ENCODE results near the gene PIK3CD.
"Not testable (repeated sequence)": the region's sequence is repeated elsewhere in the genome, so short reads cannot be mapped to it uniquely, and the experiment has no call there.

Gene PIK3CD

DNA sequence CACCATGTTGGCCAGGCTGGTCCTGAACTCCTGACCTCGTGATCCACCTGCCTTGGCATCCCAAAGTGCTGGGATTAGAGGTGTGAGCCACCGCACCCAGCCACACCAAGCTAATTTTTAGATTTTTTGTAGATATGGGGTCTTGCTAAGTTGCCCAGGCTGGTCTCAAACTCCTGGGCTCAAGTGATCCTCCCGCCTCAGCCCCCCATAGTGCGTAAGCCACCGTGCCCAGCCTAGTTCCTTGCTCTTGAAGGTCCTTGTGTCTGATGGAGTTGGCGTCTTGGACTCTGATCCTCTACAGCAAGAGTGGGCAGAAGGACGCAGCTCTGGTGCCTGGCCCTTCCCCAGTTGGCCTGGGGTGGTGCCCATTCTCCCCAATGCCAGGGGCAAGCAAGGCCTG is 24.6 kb downstream of the PIK3CD start:
- DNase-seq, H3K27me3 Mint-ChIP-seq, H3K4me3 Mint-ChIP-seq, H3K9me3 Mint-ChIP-seq, CTCF ChIA-PET: not testable (repeated sequence)
- H3K4me1 Mint-ChIP-seq = peaks cover 59% of the 10 kb centered on the region
- peaks cover 61% of the 10 kb centered on the region for H3K36me3 Mint-ChIP-seq
- peak overlapping the region; percentile 49 for H3K27ac Mint-ChIP-seq

- H3K4me3 Mint-ChIP-seq = no peak overlapping the region
- no peak for DNase-seq
- H3K9me3 Mint-ChIP-seq = no peaks in the 10 kb centered on the region
- no peak overlapping the region for H3K27ac Mint-ChIP-seq
- CTCF ChIA-PET = interaction anchor here (1.1 kb wide), 1 partner anchor 11 kb away, joined by 3 read pairs; no protein-coding TSS in a partner anchor
- H3K4me1 Mint-ChIP-seq = peaks cover 61% of the 10 kb centered on the region
- H3K36me3 Mint-ChIP-seq = peaks cover 61% of the 10 kb centered on the region
- no peaks in the 10 kb centered on the region for H3K27me3 Mint-ChIP-seq
Observed at GRCh38 chr1:9676815-9677393, 25.4 kb downstream of the PIK3CD start.

GRCh38 chr1:9680091-9680490 is 28.6 kb downstream of the PIK3CD start:
- peaks cover 63% of the 10 kb centered on the region for H3K4me1 Mint-ChIP-seq
- H3K27ac Mint-ChIP-seq = no peak overlapping the region
- H3K9me3 Mint-ChIP-seq = no peaks in the 10 kb centered on the region
- peaks cover 44% of the 10 kb centered on the region for H3K36me3 Mint-ChIP-seq
- no peaks in the 10 kb centered on the region for H3K27me3 Mint-ChIP-seq
- DNase-seq = no peak
- no peak overlapping the region for H3K4me3 Mint-ChIP-seq
- CTCF ChIA-PET = interaction anchor here (1.5 kb wide), 1 partner anchor 53 kb away, joined by 5 read pairs; no protein-coding TSS in a partner anchor

GRCh38 chr1:9680828-9681227 is 29.3 kb downstream of the PIK3CD start:
- Mint-ChIP-seq H3K4me1 (peaks cover 64% of the 10 kb centered on the region), H3K4me3 (no peak overlapping the region)

GRCh38 chr1:9684801-9685200 is 33.3 kb downstream of the PIK3CD start:
- peaks cover 70% of the 10 kb centered on the region for H3K4me1 Mint-ChIP-seq
- H3K9me3 Mint-ChIP-seq = no peaks in the 10 kb centered on the region
- CTCF ChIA-PET = interaction anchor here (1.3 kb wide), 1 partner anchor 58 kb away, joined by 3 read pairs; no protein-coding TSS in a partner anchor
- H3K36me3 Mint-ChIP-seq = peaks cover 27% of the 10 kb centered on the region
- DNase-seq = no peak
- H3K27me3 Mint-ChIP-seq = no peaks in the 10 kb centered on the region
- H3K27ac Mint-ChIP-seq = peak overlapping the region; percentile 11
- H3K4me3 Mint-ChIP-seq = no peak overlapping the region

More at GRCh38 chr1:9680828-9681227, 29.3 kb downstream of the PIK3CD start:
- Mint-ChIP-seq H3K9me3 (no peaks in the 10 kb centered on the region), H3K36me3 (peaks cover 44% of the 10 kb centered on the region), H3K27me3 (no peaks in the 10 kb centered on the region), H3K27ac (peak overlapping the region; percentile 8)
- no peak for DNase-seq
- CTCF ChIA-PET = no interaction called here

DNA sequence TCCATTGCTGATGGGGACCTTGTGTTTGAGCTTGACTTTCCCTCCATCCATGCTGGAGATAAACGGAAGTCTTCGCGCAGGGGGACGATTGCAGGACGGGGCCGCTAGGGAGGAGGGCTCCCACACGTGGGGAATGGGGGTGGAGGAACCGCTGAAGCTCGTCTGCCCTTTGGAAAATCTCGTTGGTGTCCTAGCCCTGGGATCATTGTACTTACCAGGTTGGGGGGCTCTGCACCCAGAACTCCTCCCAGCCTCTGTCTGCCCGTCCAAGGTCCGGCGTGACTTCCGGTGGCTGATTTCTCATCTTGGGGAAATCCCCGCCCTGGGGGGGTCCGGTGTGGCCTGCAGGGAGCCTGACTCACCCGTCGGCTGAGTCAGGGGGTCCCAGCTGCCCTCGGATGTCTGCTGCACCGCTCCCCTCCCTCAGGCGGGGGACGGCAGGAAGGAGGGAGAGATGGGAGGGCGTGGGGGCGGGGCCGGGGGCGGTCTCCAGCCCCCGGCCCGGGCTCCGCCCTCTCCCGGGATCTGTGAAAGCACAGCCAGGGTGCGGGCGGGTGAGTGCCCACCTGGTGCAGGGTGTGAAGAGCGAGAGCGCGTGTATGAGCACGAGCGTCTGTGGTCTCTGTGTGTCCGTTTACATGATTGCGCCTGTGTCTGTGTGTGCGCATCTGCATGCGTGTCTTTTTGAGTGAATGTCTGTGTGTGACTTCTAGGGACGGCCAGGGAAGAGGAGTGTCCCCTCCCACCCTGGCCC is 35.8 kb downstream of the PIK3CD start:
- Mint-ChIP-seq H3K27me3 (no peaks in the 10 kb centered on the region), H3K9me3 (no peaks in the 10 kb centered on the region), H3K27ac (peak overlapping the region; percentile 76), H3K4me3 (peak overlapping the region; percentile 72), H3K36me3 (peaks cover 34% of the 10 kb centered on the region), H3K4me1 (peaks cover 79% of the 10 kb centered on the region)
- CTCF ChIA-PET = interaction anchor here (1.3 to 1.5 kb wide), 2 partner anchors 60 to 61 kb away, joined by 4 to 9 read pairs; no protein-coding TSS in a partner anchor
- DNase-seq = peak; percentile 73

DNA sequence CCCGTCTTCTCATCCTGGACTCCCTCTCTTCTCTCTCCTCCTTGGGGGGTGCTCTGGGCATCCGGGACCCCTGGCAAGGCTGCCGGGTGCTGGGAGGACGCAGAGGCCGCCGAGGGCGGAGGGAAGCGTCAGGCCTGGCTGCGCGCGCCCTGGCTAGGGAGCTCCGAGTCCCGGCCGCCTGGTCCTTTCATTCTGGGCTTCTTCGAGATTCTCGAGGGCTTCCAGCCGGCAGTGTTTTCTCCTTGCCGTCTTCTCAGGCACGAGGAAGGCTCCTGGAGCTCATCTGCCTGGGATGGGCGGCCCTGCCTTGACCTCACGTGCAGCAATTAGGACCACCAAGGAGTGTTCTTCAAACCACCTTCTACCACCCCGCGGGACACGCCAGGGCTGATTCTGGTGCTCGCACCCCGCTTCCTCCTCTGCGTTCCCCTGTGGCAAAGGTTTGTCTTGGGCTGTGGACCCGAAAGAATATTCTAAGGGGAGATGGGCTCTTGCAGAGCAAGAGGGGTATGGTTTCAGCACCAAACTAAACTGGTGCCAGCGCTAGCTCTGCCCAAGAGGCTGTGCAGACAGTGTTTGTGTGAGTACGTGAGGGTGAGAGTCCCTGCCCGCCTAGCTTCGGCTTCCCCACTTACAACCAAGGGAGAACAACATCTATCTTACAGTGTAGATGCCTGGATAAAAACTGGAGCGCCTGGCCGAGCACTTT is 36.5 kb downstream of the PIK3CD start:
- DNase-seq = peak; percentile 38
- peak overlapping the region; percentile 62 for H3K27ac Mint-ChIP-seq
- peaks cover 80% of the 10 kb centered on the region for H3K4me1 Mint-ChIP-seq
- H3K27me3 Mint-ChIP-seq = no peaks in the 10 kb centered on the region
- H3K36me3 Mint-ChIP-seq = peaks cover 38% of the 10 kb centered on the region
- peak overlapping the region; percentile 72 for H3K4me3 Mint-ChIP-seq
- CTCF ChIA-PET = interaction anchor here (1.5 kb wide), 1 partner anchor 61 kb away, joined by 9 read pairs; no protein-coding TSS in a partner anchor
- H3K9me3 Mint-ChIP-seq = no peaks in the 10 kb centered on the region

DNA sequence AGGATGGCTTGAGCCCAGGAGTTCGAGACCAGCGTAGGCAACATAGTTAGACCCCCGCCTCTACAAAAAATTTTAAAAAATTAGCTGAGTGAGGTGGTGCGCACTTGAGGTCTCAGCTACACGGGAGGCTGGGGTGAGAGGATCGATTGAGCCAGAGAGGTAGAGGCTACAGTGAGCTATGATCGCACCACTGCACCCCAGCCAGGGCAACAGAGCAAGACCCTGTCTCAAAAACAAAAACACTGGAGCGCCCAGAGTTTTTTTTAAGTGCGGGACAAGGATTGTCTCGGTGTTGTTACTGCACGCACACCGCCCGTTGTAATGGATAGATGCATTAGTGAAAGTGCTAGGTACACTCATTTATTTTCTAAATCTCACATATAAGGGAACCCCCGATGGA is 37.1 kb downstream of the PIK3CD start:
- H3K9me3 Mint-ChIP-seq = no peaks in the 10 kb centered on the region
- no peak for DNase-seq
- H3K4me1 Mint-ChIP-seq = peaks cover 76% of the 10 kb centered on the region
- peaks cover 36% of the 10 kb centered on the region for H3K36me3 Mint-ChIP-seq
- H3K4me3 Mint-ChIP-seq = peak overlapping the region; percentile 72
- CTCF ChIA-PET = interaction anchor here (1.5 kb wide), 1 partner anchor 61 kb away, joined by 9 read pairs; no protein-coding TSS in a partner anchor
- H3K27me3 Mint-ChIP-seq = no peaks in the 10 kb centered on the region
- H3K27ac Mint-ChIP-seq = peak overlapping the region; percentile 62

DNA sequence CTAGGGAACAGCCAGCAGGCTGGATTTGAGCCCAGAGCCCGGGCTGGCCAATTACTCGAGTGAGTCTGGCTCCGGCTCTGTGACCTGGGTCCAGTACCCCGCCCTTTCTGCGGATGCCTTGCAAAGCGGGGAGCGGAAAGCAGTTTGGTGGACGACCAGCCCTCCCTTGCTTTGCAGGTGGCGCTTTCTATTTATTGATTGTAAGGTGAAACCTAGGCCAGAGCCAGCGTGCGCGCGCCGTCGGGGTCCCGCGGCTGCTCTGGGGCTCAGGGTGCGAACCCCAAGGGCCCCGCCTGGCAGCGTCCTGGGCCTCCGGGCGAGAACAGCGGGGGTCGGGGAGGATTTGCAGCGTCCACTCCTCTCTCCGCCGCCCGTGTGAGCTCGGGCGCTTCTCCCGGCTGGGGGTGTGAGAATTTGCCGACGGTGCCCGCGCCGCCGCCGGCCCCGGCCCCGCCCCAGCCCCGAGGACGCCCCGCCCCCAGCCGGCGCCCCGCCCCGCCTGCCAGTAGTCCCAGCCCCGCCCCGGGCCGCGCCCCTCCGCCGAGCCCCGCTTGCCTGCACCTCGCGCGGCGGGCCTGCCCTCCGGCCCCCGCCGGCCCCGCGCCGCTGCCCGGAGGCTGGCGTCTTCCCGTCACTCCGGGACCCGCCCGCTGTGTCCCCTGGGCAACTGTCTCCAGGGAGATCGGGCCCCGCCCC is 37.6 kb downstream of the PIK3CD start:
- Mint-ChIP-seq H3K27ac (peak overlapping the region; percentile 62), H3K4me1 (peaks cover 76% of the 10 kb centered on the region), H3K36me3 (peaks cover 37% of the 10 kb centered on the region)

DNA sequence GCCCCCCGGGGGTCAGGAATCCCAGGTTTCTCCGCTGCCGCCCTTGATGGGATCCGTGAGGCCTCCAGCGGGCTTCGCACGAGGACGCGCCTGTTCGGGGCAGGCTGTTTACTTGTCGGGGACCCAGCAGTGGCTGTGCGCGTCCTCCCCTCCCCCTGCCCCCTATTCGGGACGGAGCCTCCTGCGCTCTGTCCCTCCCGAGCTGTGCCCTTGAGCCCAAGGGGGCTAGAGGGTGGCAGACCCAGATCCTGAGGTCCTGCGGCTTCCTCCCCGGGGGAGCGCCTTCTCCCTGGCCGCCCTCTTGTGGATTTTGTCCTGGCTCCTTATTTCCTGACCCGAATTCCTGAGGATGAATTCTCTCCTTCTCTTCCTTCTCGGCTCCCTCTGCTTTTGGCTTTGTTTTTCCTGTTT is 38.4 kb downstream of the PIK3CD start:
- H3K4me1 Mint-ChIP-seq = peaks cover 73% of the 10 kb centered on the region
- H3K36me3 Mint-ChIP-seq = peaks cover 43% of the 10 kb centered on the region
- H3K4me3 Mint-ChIP-seq = peak overlapping the region; percentile 83
- DNase-seq = peak; percentile 49
- peak overlapping the region; percentile 81 for H3K27ac Mint-ChIP-seq
- CTCF ChIA-PET = interaction anchor here (0.9 kb wide), 1 partner anchor 9 kb away, joined by 3 read pairs; no protein-coding TSS in a partner anchor
- H3K27me3 Mint-ChIP-seq = no peaks in the 10 kb centered on the region
- no peaks in the 10 kb centered on the region for H3K9me3 Mint-ChIP-seq

More for the DNA sequence above, 37.6 kb downstream of the PIK3CD start:
- no peaks in the 10 kb centered on the region for H3K27me3 Mint-ChIP-seq
- H3K4me3 Mint-ChIP-seq = peak overlapping the region; percentile 72
- H3K9me3 Mint-ChIP-seq = no peaks in the 10 kb centered on the region
- CTCF ChIA-PET = interaction anchor here (1.5 kb wide), 1 partner anchor 62 kb away, joined by 9 read pairs; no protein-coding TSS in a partner anchor
- DNase-seq = peak; percentile 88

GRCh38 chr1:9690440-9691107 is 39.0 kb downstream of the PIK3CD start:
- DNase-seq = no peak
- peak overlapping the region; percentile 83 for H3K4me3 Mint-ChIP-seq
- H3K36me3 Mint-ChIP-seq = peaks cover 47% of the 10 kb centered on the region
- CTCF ChIA-PET = interaction anchor here (0.7 to 0.9 kb wide), 3 partner anchors 8 to 172 kb away, joined by 3 read pairs; no protein-coding TSS in a partner anchor
- no peaks in the 10 kb centered on the region for H3K27me3 Mint-ChIP-seq
- no peaks in the 10 kb centered on the region for H3K9me3 Mint-ChIP-seq
- H3K4me1 Mint-ChIP-seq = peaks cover 77% of the 10 kb centered on the region
- peak overlapping the region; percentile 80 for H3K27ac Mint-ChIP-seq

GRCh38 chr1:9691108-9691445 is 39.5 kb downstream of the PIK3CD start:
- peak overlapping the region; percentile 60 for H3K27ac Mint-ChIP-seq
- CTCF ChIA-PET = interaction anchor here (0.7 to 0.9 kb wide), 3 partner anchors 8 to 171 kb away, joined by 3 read pairs; no protein-coding TSS in a partner anchor
- peak overlapping the region; percentile 83 for H3K4me3 Mint-ChIP-seq
- H3K27me3 Mint-ChIP-seq = no peaks in the 10 kb centered on the region
- no peaks in the 10 kb centered on the region for H3K9me3 Mint-ChIP-seq
- H3K36me3 Mint-ChIP-seq = peaks cover 43% of the 10 kb centered on the region
- H3K4me1 Mint-ChIP-seq = peaks cover 72% of the 10 kb centered on the region
- DNase-seq = no peak

- Mint-ChIP-seq H3K27ac (peak overlapping the region; percentile 60), H3K36me3 (peaks cover 44% of the 10 kb centered on the region), H3K27me3 (no peaks in the 10 kb centered on the region), H3K9me3 (no peaks in the 10 kb centered on the region), H3K4me3 (no peak overlapping the region), H3K4me1 (peaks cover 68% of the 10 kb centered on the region)
- CTCF ChIA-PET = interaction anchor here (0.9 to 1.1 kb wide), 2 partner anchors 10 to 63 kb away, joined by 3 read pairs; no protein-coding TSS in a partner anchor
- DNase-seq = no peak
Observed at GRCh38 chr1:9691691-9692090, 40.2 kb downstream of the PIK3CD start.

Measured in activated naive CD4-positive, alpha-beta T cell treated with anti-CD3 and anti-CD28 coated beads, Interleukin-2, amount 10 ng/mL, durations not matched to agents 7 days and 5 days (primary cell).